Right lobe of liver (tissue), 6 donors: ENCODE results near the gene PTPRM. TPM values are rescaled to one million over a fixed set of nuclear protein-coding genes. Genes with fewer than 3 reads are reported as not detected.
A peak's percentile ranks its signal among the peaks of the same experiment; 100 is the strongest.

ENCODE experiments used
- ATAC-seq, 4 donors: fragments of 200-7000 bp; cut with Tn5 transposase; one replicate each; pipeline ENCODE4 v1.9.1; 2020; ENCODE audit warnings: mild to moderate bottlenecking in 4 of 4, moderate library complexity in 4 of 4
- DNase-seq, 3 donors: peaks; one replicate each; pipeline ENCODE4 v3.0.0-alpha.2; 2020
- H3K27ac ChIP-seq, 3 donors: fragments of 200-600 bp; one replicate each; pipeline ENCODE4 v1.8.0; 2022
- H3K27me3 ChIP-seq, 2 donors: fragments of 200-600 bp; one replicate each; pipeline ENCODE4 v1.8.0; 2022
- H3K36me3 ChIP-seq, 4 donors: fragments of 200-600 bp; sonication (generic) in 1 of 4; one replicate each; pipeline versions ENCODE4 v1.5.1 to v1.8.0; 2017 to 2022; ENCODE audit warnings: control low read depth in 1 of 4
- H3K4me1 ChIP-seq, 4 donors: fragments of 200-600 bp; sonication (generic) in 1 of 4; one replicate each; pipeline versions ENCODE4 v1.5.1 to v1.8.0; 2017 to 2022; ENCODE audit warnings: control low read depth in 1 of 4
- H3K4me3 ChIP-seq, 3 donors: fragments of 200-600 bp; one replicate each; pipeline ENCODE4 v1.8.0; 2022
- H3K9me3 ChIP-seq, 4 donors: fragments of 200-600 bp; sonication (generic) in 1 of 4; one replicate each; pipeline versions ENCODE4 v1.5.1 to v1.8.0; 2017 to 2022; ENCODE audit warnings: control low read depth in 1 of 4
- CTCF ChIP-seq, 4 donors: fragments of 200-600 bp in 3 of 4; fragments of 450-650 bp in 1 of 4; IDR thresholded peaks; one replicate each; pipeline versions ENCODE4 v1.5.1 to v1.8.0; 2016 to 2022; ENCODE audit warnings: antibody characterized with exemption in 4 of 4, mild to moderate bottlenecking in 2 of 4
- POLR2A ChIP-seq: fragments of 450-650 bp; IDR thresholded peaks from one replicate; pipeline ENCODE4 v1.6.1; 2017; ENCODE audit warnings: antibody characterized with exemption, mild to moderate bottlenecking
- WGBS: methylation state at CpG from one replicate; pipeline ENCODE4 v1.1.6; 2018; ENCODE audit warnings: low coverage, low lambda C conversion rate; ENCODE audit not compliant: insufficient coverage; ENCODE audit errors: missing lambda C conversion rate; 5-methylcytosine and 5-hydroxymethylcytosine counted together
- intact Hi-C, 2 donors: fragments of 100-400 bp; cut with DNase I; formaldehyde crosslinking; loops; one replicate each; pipeline versions ENCODE4 v1.11.2 to v1.14.1; 2022
- total RNA-seq, 6 experiments: library from RNA; depleted of rRNA in 2 of 6; stranded (reverse); fragments of >200 nt in 2 of 6; fragmentation: NEBNext Ultra II Directional in 3 of 6; extraction: Animal tissue kit (Norgen Biotek cat#: 25700) in 3 of 6; gene quantifications; one replicate each; pipeline versions ENCODE4 v1.1.0 to v1.2.4, GENCODE V29; 2016 to 2023
- donor health status: DM: no; HTN: yes; CAD: no.
- donor health status: DM: no; HTN: no; CAD: no.
- donor health status: DM: no; HTN: no; CAD: no.
- donor health status: DM: no; HTN: yes; CAD: no.
- donor health status: DM: no; HTN: yes; CAD: no.

The PTPRM gene
- total RNA-seq, 6 experiments from 2014 or later = 15.1 to 45.7 (median 26.5) TPM

GRCh38 chr18:8366656-8367055 lies 799.5 kb downstream of the PTPRM start:
- H3K4me1 ChIP-seq = peaks cover 0 to 4% (median 0%) of the 10 kb centered on the region in 4 donors
- no peaks in the 10 kb centered on the region for H3K36me3 ChIP-seq
- no peak for TF ChIP-seq POLR2A
- no peak for TF ChIP-seq CTCF (IDR thresholded peaks at IDR 0.05)
- peak overlapping the region in 1 of 3 donors; percentile 41 for H3K4me3 ChIP-seq
- H3K9me3 ChIP-seq = no peaks in the 10 kb centered on the region
- DNase-seq (no peak), ATAC-seq (no peak)
- no peak overlapping the region for H3K27ac ChIP-seq
- 86% methylated on average over 8 of the region's 16 CpGs for WGBS
- intact Hi-C loops = no loop called here
- H3K27me3 ChIP-seq = no peaks in the 10 kb centered on the region

GRCh38 chr18:8367217-8367988 lies 800.3 kb downstream of the PTPRM start:
- peak overlapping the region; percentile 6 to 41 (median 39) for H3K4me3 ChIP-seq
- WGBS = 23% methylated on average over 9 of the region's 47 CpGs
- H3K27me3 ChIP-seq = no peaks in the 10 kb centered on the region
- H3K4me1 ChIP-seq = peaks cover 0 to 4% (median 0%) of the 10 kb centered on the region in 4 donors
- DNase-seq (peak; percentile 52 to 68 (median 55)), ATAC-seq (peak; percentile 87 to 96 (median 92))
- H3K9me3 ChIP-seq = no peaks in the 10 kb centered on the region
- no peak overlapping the region for H3K27ac ChIP-seq
- TF ChIP-seq POLR2A (no peak), CTCF (IDR thresholded peaks at IDR 0.05) (peak; percentile 33 to 72 (median 61))
- intact Hi-C loops = no loop called here
- no peaks in the 10 kb centered on the region for H3K36me3 ChIP-seq

- DNase-seq (no peak), ATAC-seq (no peak)
- Histone ChIP-seq H3K4me1 (peaks cover 0 to 4% (median 0%) of the 10 kb centered on the region in 4 donors), H3K4me3 (no peak overlapping the region), H3K9me3 (no peaks in the 10 kb centered on the region), H3K36me3 (no peaks in the 10 kb centered on the region), H3K27ac (no peak overlapping the region), H3K27me3 (no peaks in the 10 kb centered on the region)
- intact Hi-C loops = no loop called here
- no peak for TF ChIP-seq CTCF (IDR thresholded peaks at IDR 0.05)
- TF ChIP-seq POLR2A = no peak
- 93% methylated on average over 3 of the region's 4 CpGs for WGBS
These were observed 801.5 kb downstream of the PTPRM start for GRCh38 chr18:8368512-8369217.

GRCh38 chr18:8373486-8373885 lies 806.4 kb downstream of the PTPRM start:
- WGBS = 93% methylated on average over 3 of the region's 5 CpGs
- TF ChIP-seq CTCF (IDR thresholded peaks at IDR 0.05) (no peak), POLR2A (no peak)
- Histone ChIP-seq H3K4me3 (no peak overlapping the region), H3K36me3 (no peaks in the 10 kb centered on the region), H3K27me3 (no peaks in the 10 kb centered on the region), H3K27ac (no peak overlapping the region), H3K4me1 (no peaks in the 10 kb centered on the region), H3K9me3 (no peaks in the 10 kb centered on the region)
- ATAC-seq (no peak), DNase-seq (no peak)
- intact Hi-C loops = no loop called here
